Brain microvascular endothelial cell (primary cell): ENCODE data around the gene OR2L5.

Experiments used
- DNase-seq: peaks from one replicate; pipeline ENCODE4 v3.0.0-alpha.2; 2020
- H3K27ac ChIP-seq: fragments of 250-450 bp; sonication (Bioruptor Pico); 2 replicates; pipeline ENCODE4 v1.5.1; 2020; ENCODE audit warnings: mild to moderate bottlenecking, moderate library complexity
- H3K27me3 ChIP-seq: fragments of 250-450 bp; sonication (Bioruptor Pico); replicated peaks from 2 replicates; pipeline ENCODE4 v1.5.1; 2020; ENCODE audit warnings: mild to moderate bottlenecking
- H3K36me3 ChIP-seq: fragments of 250-450 bp; sonication (Bioruptor Pico); replicated peaks from 2 replicates; pipeline ENCODE4 v1.5.1; 2020; ENCODE audit warnings: mild to moderate bottlenecking
- H3K4me3 ChIP-seq: 2 replicates; pipeline ENCODE4 v1.5.1; 2011; ENCODE audit warnings: low read depth, mild to moderate bottlenecking, control low read depth, low read length, moderate library complexity
- CTCF ChIP-seq: IDR thresholded peaks from 2 replicates; pipeline ENCODE4 v1.5.1; 2011; ENCODE audit warnings: low read depth, mild to moderate bottlenecking, moderate library complexity, low read length, control low read depth, inconsistent platforms; ENCODE audit errors: missing control alignments
- in situ Hi-C: cut with HindIII; loops from 2 replicates; pipeline ENCODE4 v1.10.0; 2017; ENCODE audit warnings: low sequenced_read_pairs, low pct_ligation_motif_present

Gene OR2L5

GRCh38 chr1:248007778-248008177, 5.7 kb upstream of the OR2L5 start:
- H3K4me3 ChIP-seq: no peak overlapping the region
- no peak for TF ChIP-seq CTCF
- H3K27me3 ChIP-seq: no peaks in the 10 kb centered on the region
- H3K27ac ChIP-seq: no peak overlapping the region
- no peak for DNase-seq
- in situ Hi-C loops: no loop called here
- no peaks in the 10 kb centered on the region for H3K36me3 ChIP-seq

GRCh38 chr1:248009681-248010080, 3.8 kb upstream of the OR2L5 start:
- DNase-seq: no peak
- H3K36me3 ChIP-seq: no peaks in the 10 kb centered on the region
- H3K27ac ChIP-seq: no peak overlapping the region
- no peak overlapping the region for H3K4me3 ChIP-seq
- TF ChIP-seq CTCF: no peak
- H3K27me3 ChIP-seq: no peaks in the 10 kb centered on the region
- in situ Hi-C loops: no loop called here

- Histone ChIP-seq H3K27me3 (no peaks in the 10 kb centered on the region), H3K36me3 (no peaks in the 10 kb centered on the region), H3K4me3 (no peak overlapping the region), H3K27ac (no peak overlapping the region)
- no peak for DNase-seq
- in situ Hi-C loops: no loop called here
- TF ChIP-seq CTCF: no peak
Measured at GRCh38 chr1:248015803-248016202, 2.3 kb downstream of the OR2L5 start.

GRCh38 chr1:248029770-248030169, 16.3 kb downstream of the OR2L5 start, which contains the start of gene OR2L2:
OR2L2 (plus strand) TSS chr1:248030070; CDS start chr1:248038268, 8,198 bp downstream.
- DNase-seq: no peak
- no peak for TF ChIP-seq CTCF
- no peak within 1 kb of the TSS for H3K27ac ChIP-seq
- in situ Hi-C loops: no loop called here
- H3K27me3 ChIP-seq: no peaks in the 10 kb centered on the region
- no peak within 1 kb of the TSS for H3K4me3 ChIP-seq
- H3K36me3 ChIP-seq: no peaks in the 10 kb centered on the region

GRCh38 chr1:248045209-248045608, 31.7 kb downstream of the OR2L5 start:
- no peak overlapping the region for H3K27ac ChIP-seq
- H3K4me3 ChIP-seq: no peak overlapping the region
- no peak for TF ChIP-seq CTCF
- in situ Hi-C loops: no loop called here
- no peaks in the 10 kb centered on the region for H3K36me3 ChIP-seq
- DNase-seq: no peak
- H3K27me3 ChIP-seq: no peaks in the 10 kb centered on the region

- no peaks in the 10 kb centered on the region for H3K27me3 ChIP-seq
- no peak for DNase-seq
- in situ Hi-C loops: no loop called here
- no peak within 1 kb of the TSS for H3K27ac ChIP-seq
- no peak within 1 kb of the TSS for H3K4me3 ChIP-seq
- no peaks in the 10 kb centered on the region for H3K36me3 ChIP-seq
- no peak for TF ChIP-seq CTCF
Measured at GRCh38 chr1:248046536-248046935, 33.1 kb downstream of the OR2L5 start, which contains the start of gene OR2L3. OR2L3 (plus strand) TSS chr1:248046836; CDS start chr1:248060682, 13,846 bp downstream.
